Fibroblast of peridontal ligament (primary cell): ENCODE data around the gene THSD7B.
"Not testable (repeated sequence)": the region's sequence is repeated elsewhere in the genome, so short reads cannot be mapped to it uniquely, and the experiment has no call there.

Source experiments
- DNase-seq: peaks from one replicate; pipeline ENCODE4 v3.0.0-alpha.2; 2010; ENCODE audit errors: extremely low read depth

The THSD7B gene, protein sequence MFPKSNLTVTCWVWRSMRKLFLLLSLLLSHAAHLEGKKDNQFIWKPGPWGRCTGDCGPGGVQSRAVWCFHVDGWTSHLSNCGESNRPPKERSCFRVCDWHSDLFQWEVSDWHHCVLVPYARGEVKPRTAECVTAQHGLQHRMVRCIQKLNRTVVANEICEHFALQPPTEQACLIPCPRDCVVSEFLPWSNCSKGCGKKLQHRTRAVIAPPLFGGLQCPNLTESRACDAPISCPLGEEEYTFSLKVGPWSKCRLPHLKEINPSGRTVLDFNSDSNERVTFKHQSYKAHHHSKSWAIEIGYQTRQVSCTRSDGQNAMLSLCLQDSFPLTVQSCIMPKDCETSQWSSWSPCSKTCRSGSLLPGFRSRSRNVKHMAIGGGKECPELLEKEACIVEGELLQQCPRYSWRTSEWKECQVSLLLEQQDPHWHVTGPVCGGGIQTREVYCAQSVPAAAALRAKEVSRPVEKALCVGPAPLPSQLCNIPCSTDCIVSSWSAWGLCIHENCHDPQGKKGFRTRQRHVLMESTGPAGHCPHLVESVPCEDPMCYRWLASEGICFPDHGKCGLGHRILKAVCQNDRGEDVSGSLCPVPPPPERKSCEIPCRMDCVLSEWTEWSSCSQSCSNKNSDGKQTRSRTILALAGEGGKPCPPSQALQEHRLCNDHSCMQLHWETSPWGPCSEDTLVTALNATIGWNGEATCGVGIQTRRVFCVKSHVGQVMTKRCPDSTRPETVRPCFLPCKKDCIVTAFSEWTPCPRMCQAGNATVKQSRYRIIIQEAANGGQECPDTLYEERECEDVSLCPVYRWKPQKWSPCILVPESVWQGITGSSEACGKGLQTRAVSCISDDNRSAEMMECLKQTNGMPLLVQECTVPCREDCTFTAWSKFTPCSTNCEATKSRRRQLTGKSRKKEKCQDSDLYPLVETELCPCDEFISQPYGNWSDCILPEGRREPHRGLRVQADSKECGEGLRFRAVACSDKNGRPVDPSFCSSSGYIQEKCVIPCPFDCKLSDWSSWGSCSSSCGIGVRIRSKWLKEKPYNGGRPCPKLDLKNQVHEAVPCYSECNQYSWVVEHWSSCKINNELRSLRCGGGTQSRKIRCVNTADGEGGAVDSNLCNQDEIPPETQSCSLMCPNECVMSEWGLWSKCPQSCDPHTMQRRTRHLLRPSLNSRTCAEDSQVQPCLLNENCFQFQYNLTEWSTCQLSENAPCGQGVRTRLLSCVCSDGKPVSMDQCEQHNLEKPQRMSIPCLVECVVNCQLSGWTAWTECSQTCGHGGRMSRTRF (N-terminal part only)

DNA sequence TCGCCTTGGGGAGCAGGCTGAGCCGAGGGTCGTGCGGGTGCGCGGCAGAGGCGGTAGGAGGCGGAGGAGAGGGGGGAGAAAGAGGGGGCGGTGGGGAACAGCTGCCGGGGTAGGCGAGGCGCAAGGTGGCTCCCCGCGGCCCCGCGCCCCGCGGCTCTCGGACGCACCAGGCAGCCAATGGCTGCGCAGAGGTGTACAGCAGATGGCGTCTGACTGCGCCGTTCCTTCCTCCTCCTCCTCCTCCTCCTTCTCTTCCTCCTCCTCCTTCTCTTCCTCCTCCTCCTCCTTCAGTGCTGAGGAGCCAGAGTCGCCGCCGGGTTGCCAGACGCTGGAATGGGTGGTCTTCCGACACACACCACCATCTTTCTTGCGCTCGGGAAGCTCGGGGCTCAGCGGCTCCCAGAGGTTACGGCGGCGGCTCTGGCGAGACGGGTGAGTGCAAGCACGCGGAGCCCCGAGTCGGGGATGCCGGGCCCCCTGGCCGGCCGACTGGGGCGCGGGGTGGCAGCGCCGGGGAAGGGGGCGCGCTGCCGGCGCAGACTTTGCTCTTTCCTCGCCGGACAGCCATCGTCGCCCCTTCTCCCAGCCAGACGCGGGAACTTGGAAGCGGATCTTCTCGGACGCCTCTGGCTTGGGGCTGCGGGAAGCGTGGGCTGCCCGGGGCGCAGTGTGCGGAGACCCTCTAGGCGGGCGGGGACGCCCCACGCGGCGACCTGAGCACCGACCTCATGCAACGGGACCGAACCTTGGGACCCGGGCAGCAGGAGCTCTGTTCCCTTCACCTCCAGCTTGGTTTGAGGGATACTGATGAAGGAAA is at the start of gene THSD7B:
Gene THSD7B, plus strand, starts transcription at position 290 of the 817 bp plus-strand sequence. CDS start 116,634 bp downstream, outside the sequence.
- no peak for DNase-seq

DNA sequence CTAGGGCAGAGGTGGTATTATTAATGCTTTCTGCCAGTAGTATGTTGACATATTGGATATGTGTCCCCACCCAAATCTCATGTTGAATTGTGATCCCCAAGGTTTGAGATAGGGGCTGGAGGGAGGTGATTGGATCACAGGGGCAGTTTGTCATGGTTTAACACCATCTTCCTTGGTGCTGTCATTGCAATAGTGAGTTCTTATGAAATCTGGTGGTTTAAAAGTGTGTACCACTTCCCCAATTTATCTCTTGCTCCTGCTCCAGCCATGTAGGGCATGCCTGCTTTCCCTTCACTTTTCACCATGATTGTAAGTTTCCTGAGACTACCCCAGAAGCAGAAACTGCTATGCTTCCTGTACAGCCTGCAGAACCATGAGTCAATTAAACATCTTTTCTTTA is 47.1 kb upstream of the THSD7B start:
- DNase-seq = no peak

DNA sequence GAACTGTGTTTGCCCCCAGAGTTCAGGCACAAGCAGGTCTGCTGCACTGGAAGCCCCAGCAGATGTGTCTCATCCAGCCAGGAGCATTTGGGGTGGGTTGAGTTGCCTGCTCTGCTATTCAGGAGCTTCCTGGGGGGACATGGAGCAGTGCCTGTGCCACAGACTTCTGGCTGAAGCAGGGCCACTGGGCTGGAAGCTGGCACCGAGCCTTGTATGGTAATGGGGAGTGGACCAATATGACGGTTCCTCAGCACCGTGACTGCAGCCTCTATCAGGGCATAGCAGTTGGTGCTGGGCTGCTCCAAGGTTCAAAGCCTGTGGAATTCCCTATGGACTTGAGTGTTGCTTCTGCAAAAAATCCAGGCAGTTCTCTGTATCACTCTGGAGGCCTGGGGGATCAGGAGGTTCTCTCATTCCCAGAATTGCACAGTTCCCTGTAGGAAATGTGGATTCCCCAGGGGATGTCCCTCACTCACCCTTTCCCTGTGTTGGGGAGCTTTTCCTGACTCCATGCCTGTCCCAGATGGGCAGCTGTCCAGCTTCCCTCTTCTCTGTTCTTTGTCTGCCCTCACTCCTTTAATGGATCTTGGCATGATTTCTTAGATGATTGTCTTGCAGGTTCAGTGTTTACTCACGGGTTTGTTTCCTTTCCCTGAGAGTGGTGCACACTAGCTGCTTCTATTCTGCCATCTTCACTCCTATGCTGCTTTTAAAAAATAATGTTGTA is 37.2 kb upstream of the THSD7B start:
- no peak for DNase-seq

DNA sequence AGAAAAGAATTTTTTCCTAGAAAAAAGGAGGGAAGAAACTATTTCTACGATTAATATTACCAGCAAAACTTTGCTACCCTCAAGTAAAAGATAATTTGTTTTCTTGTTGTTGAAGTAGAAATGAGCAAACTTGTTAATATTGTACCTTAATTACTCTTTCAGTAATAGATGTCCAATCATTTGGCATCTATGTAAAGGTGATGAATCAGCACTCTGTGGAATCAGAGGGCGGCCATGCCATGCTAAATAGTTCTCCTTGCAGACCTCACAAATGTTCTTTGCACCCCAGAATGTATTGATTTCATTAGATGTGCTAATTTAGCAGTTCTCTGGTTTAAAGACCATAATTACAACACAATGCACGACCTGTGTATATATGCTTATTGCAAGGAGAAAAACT is 29.1 kb upstream of the THSD7B start:
- no peak for DNase-seq

DNA sequence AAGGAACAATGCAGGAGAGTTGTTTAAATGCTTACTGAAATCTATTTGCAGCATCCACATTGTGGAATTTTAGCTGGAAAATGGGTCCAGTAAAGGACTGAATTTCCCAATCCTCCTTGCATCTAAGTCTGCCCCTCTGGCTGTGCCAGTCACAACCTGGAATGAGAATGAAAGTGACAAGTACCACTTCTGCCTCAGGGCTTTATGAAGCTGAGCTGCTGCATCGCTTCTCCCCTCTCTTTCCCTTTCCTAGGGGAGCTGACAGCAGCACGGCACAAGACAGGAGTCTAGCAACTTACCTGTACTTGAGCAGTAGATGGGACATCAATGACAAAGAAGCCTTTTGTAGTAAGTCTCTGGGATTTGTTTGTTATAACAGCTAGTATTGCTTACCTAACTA is 27.3 kb upstream of the THSD7B start:
- DNase-seq = no peak

DNA sequence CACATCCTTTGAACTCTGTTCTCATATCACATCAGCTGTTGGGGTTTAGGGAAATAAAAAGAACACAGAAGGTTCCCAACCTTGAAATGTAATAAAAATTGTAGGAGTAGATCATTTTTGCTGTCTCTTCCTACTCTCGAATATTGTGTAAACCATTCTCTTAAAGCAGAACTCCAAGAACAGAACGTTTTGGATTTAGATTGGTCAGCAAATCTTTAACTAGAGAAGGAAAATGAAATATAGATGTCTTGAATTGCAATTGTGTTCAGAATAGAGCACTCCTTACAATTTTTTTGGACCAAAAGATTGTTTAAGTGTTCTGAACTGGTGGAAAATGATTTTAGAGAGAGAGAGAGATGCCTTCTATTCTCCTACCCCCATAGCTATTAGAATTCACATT is 23.9 kb upstream of the THSD7B start:
- DNase-seq = no peak

DNA sequence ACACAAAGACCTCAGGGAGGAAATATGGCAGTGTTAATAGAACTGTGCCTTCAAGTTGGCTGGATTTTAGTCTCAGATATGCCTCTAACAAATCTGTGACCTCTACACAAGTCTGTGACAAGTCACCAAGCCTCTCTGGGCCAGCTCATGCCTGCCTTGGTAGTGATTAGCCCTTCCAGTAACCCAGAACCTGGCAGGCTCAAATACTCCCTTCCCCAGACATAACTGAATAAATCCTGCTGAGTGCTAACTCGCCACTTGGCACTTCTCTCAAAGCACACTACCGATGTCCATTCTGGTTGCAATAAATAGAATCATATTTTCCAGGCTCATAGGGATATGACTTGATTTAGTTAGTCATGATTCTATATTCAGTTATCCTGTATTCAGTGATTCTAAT is 15.3 kb upstream of the THSD7B start:
- no peak for DNase-seq

DNA sequence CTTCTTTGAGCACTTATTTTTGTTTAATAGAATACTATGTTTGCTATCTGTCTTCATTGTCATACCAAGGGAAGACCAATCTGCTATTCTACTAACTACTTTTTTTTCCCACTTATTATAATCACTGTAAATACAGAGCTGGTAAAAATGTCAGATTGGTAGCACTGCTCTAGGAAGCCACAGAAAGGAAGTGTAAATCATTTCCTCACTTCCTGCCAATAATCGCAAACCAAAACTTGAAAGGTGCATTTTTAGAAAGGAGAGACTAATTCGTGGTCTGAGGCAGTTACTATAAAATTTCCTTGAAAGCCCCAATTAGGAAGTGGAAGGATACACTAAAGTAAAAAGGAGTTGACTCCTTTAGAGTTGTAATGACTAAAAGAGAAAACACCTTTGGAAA is 13.9 kb upstream of the THSD7B start:
- DNase-seq = no peak

DNA sequence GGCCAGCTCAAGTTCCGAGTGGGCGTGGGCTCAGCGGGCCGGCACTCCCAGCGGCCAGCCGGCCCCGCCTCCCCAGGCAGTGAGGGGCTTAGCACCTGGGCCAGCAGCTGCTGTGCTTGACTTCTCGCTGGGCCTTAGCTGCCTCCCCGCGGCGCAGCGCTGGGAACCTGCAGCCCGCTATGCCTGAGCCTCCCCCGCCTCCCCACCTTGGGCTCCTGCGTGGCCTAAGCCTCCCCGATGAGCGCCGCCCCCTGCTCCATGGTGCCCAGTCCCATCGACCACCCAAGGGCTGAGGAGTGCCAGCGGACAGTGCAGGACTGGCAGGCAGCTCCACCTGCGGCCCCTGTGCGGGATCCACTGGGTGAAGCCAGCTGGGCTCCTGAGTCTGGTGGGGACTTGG is 6.8 kb upstream of the THSD7B start:
- not testable (repeated sequence) for DNase-seq

DNA sequence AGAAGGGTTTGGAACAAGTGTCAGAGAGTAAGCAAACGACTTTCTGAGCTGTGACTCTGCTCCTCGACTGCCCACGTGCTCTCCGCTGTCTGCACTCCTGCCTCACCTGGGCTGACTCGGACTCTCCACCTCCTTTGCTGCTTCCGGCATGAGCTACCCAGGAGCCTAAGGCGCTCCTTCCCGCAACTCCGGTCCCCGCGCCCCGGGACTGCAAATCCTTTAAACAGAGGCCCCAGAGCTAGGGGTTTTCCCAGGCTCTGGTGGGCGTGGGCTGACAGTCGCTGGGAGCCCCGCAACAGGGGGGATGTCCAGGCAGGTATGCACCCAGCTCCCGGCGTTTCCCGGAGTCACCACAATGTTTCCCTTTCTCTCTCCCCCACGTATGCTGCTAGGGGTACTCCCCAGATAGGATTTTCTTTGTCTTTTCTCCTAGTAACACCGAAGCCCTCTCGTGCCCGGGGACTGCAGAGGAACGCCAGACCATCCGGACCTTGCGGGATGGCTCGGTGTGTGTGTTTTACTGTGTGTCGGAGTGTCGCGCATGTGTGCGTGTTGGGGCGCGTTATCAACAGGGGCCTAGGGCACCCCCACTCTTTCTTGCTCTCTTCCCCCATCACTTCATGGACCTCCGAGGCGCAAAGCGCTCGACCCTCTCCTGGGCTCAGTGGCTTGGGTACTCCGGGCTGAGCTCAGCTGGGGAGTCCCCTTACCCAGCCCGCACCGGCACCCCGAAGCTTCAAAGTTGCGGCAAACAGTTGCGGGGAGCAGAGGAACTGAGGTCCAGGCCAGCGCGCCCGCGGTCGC is 691 bp upstream of the THSD7B start:
- no peak for DNase-seq

DNA sequence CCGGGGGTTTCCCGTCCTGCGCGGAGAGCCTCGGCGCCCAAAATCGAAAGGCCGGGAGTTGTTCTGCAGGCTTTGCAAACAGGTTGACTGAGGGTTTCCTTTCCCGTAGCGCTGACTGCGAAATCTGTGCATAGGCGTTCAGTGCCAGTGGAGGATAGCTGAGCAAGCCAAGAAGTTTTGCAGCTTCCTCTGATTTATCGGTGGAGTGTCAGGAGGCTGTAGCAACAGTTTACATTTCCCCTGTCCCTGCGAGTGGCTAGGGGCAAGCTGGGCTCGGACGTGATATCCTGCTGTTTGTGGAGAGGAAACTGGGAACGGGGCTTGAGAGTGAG is 694 bp downstream of the THSD7B start:
- no peak for DNase-seq

DNA sequence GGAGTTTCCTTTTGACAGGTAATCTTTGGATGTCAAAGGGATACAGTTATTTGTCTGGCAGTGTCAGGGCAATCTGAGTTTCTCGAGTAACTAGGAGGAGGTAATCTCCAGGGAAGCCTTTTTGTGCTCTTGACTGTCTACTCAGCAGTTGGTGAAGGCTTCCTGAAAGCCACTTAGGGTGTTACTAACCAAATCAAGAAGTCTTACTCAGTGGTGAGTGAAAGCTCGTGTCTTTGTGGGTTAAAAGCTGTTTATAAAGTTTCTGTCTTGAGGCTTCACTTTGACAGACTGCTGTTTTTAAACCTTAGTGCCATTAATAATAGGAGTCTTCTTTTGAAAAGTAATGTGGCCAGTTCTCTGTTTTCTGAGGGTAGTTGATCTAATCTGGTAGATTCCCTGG is 1.7 kb downstream of the THSD7B start:
- DNase-seq = no peak

DNA sequence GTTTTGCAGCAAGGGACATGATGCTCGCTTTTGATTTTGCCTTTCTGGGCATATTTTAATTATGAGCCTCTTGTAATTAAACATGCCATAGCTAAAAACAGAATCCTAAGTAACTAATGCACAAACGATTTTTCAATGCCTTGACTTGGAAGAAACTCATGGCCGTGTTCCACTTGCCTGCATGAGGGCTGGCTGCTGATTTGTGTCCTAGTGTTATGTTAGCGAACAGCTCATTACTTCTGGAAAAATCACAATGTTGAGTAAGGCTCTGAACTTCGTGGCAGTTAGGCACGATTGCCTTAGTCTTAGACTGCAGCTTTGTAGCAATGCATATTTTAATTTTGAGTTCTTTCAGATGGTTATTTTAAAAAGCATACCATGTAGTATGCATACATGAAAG is 4.5 kb downstream of the THSD7B start:
- no peak for DNase-seq

DNA sequence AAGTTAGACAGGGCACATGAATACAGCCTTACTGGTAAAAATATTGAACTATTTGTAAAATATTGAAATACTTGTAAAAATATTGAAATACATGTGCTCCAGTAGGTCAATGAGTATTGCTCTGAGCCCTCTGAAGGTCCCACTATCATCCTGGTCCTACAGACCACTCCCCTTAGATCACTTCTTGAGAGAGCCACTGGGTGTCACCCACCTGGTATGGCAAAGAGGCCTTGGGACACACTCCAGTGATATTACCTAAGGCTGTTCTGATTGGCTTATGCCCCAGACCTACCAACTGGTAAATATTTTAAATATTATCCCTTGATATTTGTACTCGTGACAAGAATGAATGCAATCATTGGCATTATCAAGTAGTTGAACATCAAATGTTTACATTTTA is 5.0 kb downstream of the THSD7B start:
- DNase-seq = no peak

DNA sequence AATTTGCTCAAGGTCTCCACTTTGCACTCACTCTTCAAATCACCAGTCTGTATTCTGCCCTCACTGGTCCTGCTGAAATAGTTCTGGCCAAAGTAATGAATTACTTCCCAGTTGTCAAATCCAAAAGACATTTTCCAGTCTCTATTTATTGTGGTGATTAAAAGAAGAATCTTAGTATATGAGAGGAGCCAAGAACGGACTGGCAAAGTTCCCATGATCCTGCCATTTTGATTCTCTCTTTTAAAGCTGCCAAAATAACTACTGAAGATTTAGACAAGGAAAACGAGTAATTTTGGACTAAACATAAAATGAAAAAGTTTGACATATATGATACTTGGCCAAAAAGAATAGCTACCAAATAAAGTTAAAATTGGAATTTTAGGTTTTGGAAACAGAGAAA is 12.0 kb downstream of the THSD7B start:
- DNase-seq = no peak

DNA sequence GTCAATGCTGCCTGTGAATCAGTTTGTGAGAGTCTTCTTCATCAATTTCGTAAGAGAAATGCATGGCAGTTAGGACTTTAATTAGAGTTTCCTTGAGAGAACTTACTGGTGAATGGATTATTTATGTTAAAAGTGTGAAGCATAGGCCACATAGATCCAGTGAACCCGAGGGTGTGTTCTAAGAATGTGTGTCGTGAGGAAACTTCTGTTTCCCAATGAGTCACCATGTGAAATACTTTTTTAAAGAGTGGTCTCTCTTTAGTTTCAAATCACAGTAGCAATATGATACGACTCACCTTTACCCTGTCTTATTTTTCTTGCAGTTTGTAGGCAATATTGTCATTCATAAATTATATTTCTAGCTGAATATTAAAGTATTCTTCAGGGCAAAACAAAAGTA is 18.5 kb downstream of the THSD7B start:
- no peak for DNase-seq

DNA sequence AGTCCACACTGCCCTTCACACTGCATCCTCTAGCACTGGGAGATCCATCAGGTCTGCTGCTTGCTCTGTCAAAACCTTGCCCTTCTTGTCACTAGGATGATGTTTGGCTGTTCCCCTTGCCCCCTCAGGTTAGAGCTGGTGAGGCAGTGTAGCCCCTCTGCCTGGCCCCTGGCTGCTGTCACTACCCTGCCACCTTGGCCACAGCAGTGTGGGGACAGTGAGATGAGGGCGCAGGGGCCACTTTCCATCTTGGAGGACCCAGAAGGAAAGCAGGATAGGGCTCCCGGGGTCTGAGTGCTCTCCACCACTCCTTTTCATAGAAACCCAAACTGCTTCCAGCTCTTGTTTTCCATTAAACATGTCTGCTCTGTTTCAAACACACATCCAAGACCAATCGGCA is 19.9 kb downstream of the THSD7B start:
- DNase-seq = no peak

DNA sequence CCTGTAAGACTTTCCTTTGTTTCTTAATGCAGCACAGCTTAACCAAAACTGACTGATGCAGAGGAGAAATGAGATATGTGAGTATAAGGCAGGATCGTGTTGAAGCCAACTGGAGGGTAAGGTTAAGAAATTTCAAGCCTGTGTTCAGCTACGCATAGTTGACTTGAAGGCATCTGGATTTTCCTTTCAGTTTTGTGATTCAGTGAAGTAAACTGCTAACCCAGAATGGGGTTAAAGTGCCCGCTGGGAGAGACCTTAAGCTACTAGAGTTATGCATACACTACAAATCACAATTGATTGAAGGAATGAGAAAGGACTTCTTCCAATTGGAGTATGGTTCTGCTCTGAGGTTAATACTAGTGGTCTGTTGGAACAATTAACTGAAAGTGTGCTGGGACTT is 22.6 kb downstream of the THSD7B start:
- no peak for DNase-seq

DNA sequence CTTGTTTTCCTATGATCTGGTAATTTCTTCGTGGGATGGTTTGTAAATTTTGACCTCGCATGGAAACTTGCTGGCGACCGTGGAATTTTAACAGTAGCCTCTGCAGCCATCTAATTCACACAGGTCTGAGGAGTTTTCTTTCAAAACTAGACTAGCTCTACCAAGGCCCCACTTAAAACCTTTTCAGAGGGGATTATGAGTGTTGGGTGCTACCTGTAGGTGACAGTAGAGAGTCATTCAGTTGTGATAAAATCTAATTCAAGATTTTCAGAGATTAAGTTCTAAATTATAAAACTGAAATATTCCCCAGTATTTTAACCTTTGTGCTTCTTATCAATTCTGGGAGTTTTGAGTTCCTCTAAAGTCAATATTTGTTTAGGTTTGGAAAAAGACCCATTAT is 31.0 kb downstream of the THSD7B start:
- DNase-seq = no peak

DNA sequence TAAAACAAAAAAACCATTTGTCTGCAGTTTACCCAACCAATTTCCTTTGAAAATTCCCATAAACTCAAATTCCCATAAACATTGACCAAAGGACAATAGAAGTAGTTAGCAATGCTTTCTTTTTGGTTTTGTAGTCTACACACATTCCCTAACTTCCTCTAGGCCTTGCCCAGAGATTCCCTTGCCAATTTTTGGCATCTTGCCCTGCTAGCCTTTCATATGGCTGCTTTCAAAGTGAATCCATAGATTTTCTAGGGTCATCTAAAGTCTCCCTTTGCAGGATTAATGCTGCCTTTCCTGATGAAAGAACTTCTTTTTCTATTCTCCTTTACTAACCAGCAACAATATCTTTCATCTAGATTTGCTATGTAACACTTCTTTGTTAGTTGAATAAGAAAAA is 33.4 kb downstream of the THSD7B start:
- DNase-seq = no peak
